NCI-H187 treated with DMSO at 0.1 percent for 48 hours (cell line): Measurements from ENCODE around the gene OVAAL.

Experiments
- DNase-seq: peaks from one replicate; lab custom pipeline; 2025; lab: John Stamatoyannopoulos, UW

Gene OVAAL

DNA sequence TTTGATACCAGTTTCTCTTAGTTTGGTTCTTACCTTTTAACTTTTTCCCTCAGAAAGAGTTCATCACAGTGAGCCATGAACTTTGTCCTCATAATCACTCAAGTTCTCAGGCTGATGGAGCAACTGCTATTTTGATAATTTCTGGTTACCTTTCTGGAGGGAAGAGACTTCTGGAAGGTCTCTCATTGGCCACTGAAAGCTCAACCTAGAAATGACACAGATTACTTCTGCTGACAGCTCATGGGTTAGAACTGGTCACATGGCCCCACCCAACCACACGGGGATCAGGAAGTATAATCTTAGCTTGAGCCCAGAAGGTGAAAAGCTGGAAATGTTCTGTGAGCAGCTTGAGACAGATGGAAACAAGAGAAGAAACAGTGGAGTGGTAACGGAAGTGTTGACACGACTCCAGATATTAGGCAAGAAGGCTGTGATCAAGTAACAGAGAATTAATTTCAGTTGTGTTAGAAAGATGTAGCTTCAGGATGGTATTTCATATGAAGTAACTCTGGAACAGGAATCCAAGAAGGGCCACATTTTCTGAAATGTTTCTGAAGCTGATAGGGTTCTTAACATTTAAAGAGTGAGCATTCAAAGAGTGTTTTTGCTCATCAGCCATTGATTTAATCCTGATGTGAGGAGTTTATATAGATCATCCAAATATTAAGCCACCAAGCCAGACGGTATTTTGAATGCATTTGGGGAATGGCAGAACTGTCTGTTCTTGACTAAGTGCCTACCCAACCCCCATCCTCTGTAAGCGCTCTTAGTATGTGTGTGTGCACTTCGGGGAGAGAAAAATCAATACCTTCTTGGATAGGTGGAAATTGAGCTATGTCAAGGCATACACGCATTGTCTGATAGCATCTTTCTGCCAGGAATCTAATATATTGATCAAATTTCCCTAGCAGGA lies 51.1 kb downstream of the OVAAL start:
- no peak for DNase-seq

DNA sequence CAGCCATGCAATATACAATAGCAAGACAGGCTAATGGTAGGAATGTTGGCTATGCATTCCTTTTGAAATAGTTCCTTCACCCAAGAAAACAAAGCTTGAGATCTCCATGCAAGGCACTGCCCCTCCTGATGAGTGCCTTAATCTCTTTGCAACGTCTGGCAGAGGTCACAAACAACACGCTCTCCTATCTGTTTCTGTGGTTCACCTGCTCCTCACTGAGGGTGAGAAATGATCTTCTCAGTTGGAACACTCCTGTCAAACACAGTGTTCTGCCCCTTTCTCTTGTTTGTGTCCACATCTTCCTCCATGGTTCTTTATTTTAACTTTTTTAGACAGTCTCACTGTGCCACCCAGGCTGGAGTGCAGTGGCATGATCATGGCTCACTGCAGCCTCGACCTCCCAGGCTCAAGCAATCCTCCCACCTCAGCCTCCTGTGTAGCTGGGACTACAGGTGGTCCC lies 51.8 kb downstream of the OVAAL start:
- DNase-seq: no peak

DNA sequence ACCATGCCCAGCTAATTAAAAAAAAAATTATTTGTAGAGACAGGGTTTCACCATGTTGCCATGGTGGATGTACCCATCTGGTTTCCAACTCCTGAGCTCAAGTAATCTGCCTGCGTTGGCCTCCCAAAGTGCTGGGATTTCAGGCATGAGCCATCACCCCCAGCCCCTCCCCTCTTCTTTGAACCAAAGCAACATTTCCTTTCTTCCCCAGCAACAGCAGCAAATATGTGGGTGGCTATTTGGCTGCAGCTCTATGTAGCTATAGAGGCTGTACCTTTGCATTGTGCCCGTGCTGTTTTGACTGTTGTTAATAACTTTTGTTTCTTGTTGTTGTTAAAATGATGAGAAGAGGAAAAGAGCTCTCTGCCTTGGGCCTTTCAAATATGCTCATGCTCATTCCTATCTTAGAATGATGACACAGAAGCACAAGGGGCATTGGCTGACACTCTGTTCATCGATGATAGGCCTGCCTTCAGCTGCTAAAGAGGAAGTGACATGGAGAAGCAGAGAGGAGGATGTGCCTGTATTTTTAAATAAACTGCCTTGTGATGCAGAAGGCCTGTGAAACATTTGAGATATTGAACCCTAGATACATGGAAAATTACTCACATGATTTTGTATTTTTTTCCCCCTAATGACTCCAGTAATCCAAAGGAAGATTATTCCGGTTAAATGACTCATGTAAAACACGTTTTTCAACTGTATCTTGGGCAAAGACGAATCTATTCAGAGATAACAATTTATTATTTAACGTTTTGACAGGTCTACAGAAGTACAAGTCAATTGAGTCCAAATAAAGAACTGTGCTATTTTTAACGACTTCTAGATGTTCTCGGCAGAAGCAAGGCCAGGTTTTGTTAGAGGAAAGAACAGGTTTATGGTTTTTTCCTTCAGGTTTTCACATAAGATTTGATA lies 52.5 kb downstream of the OVAAL start:
- no peak for DNase-seq

DNA sequence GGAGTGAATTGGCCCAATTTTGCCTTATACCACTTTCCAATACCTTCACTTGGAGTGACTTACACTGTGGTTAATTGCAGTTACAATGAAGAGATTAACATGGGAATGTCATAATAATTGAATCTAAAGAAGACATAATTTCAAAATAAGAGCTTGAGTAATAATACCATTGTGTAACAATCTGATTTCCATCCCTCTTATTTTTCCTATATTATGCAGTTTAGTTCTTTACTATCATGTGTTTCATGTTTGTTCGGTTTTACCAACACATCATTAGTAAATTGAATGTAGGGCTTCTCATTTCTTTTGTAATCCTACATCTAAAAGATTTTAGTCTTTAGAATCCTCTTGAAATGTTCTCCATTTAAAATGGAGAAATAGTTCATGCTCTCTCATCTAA lies 53.9 kb downstream of the OVAAL start:
- DNase-seq: no peak

DNA sequence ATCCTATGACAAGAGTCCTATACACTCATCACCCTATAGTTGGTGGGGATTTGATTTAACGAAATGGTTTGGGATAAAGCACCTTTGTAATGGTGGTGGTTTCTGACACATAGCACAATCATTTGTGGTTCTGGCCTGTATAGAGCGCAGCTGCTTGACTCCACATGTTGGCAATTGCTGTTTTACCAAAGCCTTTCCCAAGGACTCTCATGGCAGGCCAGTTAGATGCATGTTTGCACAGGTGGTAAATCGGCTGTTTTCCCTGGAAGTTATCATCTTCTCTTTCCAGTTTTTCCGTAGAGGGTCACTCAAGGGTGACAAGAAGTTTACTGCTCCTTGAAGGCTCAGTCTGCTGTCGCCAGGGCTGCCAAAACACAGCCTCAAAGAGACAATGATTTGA lies 56.0 kb downstream of the OVAAL start:
- DNase-seq: no peak

DNA sequence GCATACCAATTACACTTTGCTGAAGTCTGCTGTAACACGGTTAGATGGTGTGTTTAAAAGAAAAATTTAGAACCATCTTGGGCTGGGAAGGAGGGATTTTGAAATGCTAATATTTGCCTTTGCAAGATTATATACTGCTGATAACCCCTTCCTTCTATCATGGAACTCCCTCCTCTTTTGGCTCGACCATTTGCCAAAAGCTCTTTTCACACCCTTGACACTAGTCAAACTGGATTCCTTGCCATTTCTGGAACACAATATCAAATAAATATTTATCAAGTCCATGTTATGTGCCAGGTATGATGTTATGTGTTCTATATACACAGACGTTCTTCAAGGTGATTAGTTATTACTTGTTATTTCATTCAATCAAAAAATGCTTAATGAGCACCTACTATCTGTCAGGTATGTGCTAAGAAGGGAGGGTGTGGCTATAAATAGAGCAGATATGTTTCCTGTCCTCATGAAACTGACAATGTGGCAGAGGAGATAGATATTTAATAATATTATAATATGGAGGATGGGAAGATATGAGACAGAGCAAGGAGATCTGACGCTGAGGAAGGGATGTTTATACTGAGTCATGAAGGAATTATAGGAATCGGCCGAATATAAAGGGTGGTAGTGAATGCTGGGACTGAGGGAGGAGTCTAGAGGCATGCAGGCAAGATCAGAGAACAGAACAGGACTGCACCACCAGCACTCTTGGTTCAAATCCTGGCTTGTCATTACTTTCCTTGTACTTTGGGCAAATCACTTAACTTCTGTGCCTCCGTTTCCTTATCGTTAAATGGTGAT lies 56.9 kb downstream of the OVAAL start:
- no peak for DNase-seq
